ENCODE measurements around the gene LHFPL5. TPM values are rescaled to one million over a fixed set of nuclear protein-coding genes. Genes with fewer than 3 reads are reported as not detected.
A peak's percentile ranks its signal among the peaks of the same experiment; 100 is the strongest.

LHFPL5 gene
- total and polyA plus RNA-seq, 4 donors: not detected

GRCh38 chr6:35786810-35787209 is 18.3 kb upstream of the LHFPL5 start:
- H3K4me1 ChIP-seq (ENCODE audit: control insufficient read depth in 1 of 2, insufficient read depth in 2 of 2, low read length in 2 of 2): no peaks in the 10 kb centered on the region
- no peak for ATAC-seq (ENCODE audit: low FRiP score)
- intact Hi-C loops (cut with DNase I): no loop called here
- H3K9me3 ChIP-seq (ENCODE audit: control insufficient read depth, low read length): no peaks in the 10 kb centered on the region
- WGBS, 2 donors: 27 to 39% methylated on average over 25 of the region's 25 CpGs
- H3K36me3 ChIP-seq (ENCODE audit: control insufficient read depth in 1 of 2, insufficient read depth in 2 of 2, low read length in 1 of 2): no peaks in the 10 kb centered on the region
- no peaks in the 10 kb centered on the region for H3K27me3 ChIP-seq (ENCODE audit: control insufficient read depth in 1 of 2, insufficient read depth in 2 of 2, low read length in 1 of 2)
- no peak overlapping the region for H3K4me3 ChIP-seq (ENCODE audit: low read length in 2 of 2)
- H3K27ac ChIP-seq (ENCODE audit: low read depth in 1 of 2, low read length in 2 of 2): no peak overlapping the region
- peak; percentile 44 to 80 for DNase-seq

GRCh38 chr6:35787266-35788218 is 17.6 kb upstream of the LHFPL5 start:
- 80 to 85% methylated on average over 13 of the region's 13 CpGs for WGBS, 2 donors
- Histone ChIP-seq H3K9me3 (ENCODE audit: control insufficient read depth, low read length) (no peaks in the 10 kb centered on the region), H3K36me3 (ENCODE audit: control insufficient read depth in 1 of 2, insufficient read depth in 2 of 2, low read length in 1 of 2) (no peaks in the 10 kb centered on the region), H3K4me3 (ENCODE audit: low read length in 2 of 2) (no peak overlapping the region), H3K27ac (ENCODE audit: low read depth in 1 of 2, low read length in 2 of 2) (no peak overlapping the region), H3K4me1 (ENCODE audit: control insufficient read depth in 1 of 2, insufficient read depth in 2 of 2, low read length in 2 of 2) (no peaks in the 10 kb centered on the region), H3K27me3 (ENCODE audit: control insufficient read depth in 1 of 2, insufficient read depth in 2 of 2, low read length in 1 of 2) (no peaks in the 10 kb centered on the region)
- peak; percentile 38 for ATAC-seq (ENCODE audit: low FRiP score)
- DNase-seq: no peak
- intact Hi-C loops (cut with DNase I): no loop called here

GRCh38 chr6:35788423-35788982 is 16.6 kb upstream of the LHFPL5 start:
- ATAC-seq (ENCODE audit: low FRiP score): no peak
- intact Hi-C loops (cut with DNase I): no loop called here
- DNase-seq: no peak
- Histone ChIP-seq H3K27ac (ENCODE audit: low read depth in 1 of 2, low read length in 2 of 2) (no peak overlapping the region), H3K27me3 (ENCODE audit: control insufficient read depth in 1 of 2, insufficient read depth in 2 of 2, low read length in 1 of 2) (no peaks in the 10 kb centered on the region), H3K4me3 (ENCODE audit: low read length in 2 of 2) (no peak overlapping the region), H3K4me1 (ENCODE audit: control insufficient read depth in 1 of 2, insufficient read depth in 2 of 2, low read length in 2 of 2) (no peaks in the 10 kb centered on the region), H3K36me3 (ENCODE audit: control insufficient read depth in 1 of 2, insufficient read depth in 2 of 2, low read length in 1 of 2) (no peaks in the 10 kb centered on the region), H3K9me3 (ENCODE audit: control insufficient read depth, low read length) (no peaks in the 10 kb centered on the region)
- 67 to 68% methylated on average over 4 of the region's 4 CpGs for WGBS, 2 donors

- no peak for ATAC-seq (ENCODE audit: low FRiP score)
- no peaks in the 10 kb centered on the region for H3K27me3 ChIP-seq (ENCODE audit: control insufficient read depth in 1 of 2, insufficient read depth in 2 of 2, low read length in 1 of 2)
- 75 to 88% methylated on average over 5 of the region's 5 CpGs for WGBS, 2 donors
- H3K4me1 ChIP-seq (ENCODE audit: control insufficient read depth in 1 of 2, insufficient read depth in 2 of 2, low read length in 2 of 2): no peaks in the 10 kb centered on the region
- intact Hi-C loops (cut with DNase I): no loop called here
- H3K4me3 ChIP-seq (ENCODE audit: low read length in 2 of 2): no peak overlapping the region
- H3K27ac ChIP-seq (ENCODE audit: low read depth in 1 of 2, low read length in 2 of 2): no peak overlapping the region
- no peaks in the 10 kb centered on the region for H3K9me3 ChIP-seq (ENCODE audit: control insufficient read depth, low read length)
- peak in 1 of 2 donors; percentile 23 for DNase-seq
- H3K36me3 ChIP-seq (ENCODE audit: control insufficient read depth in 1 of 2, insufficient read depth in 2 of 2, low read length in 1 of 2): no peaks in the 10 kb centered on the region
Measured at GRCh38 chr6:35790683-35791082, 14.5 kb upstream of the LHFPL5 start.

GRCh38 chr6:35794536-35795452 is 10.4 kb upstream of the LHFPL5 start:
- Histone ChIP-seq H3K27ac (ENCODE audit: low read depth in 1 of 2, low read length in 2 of 2) (no peak overlapping the region), H3K36me3 (ENCODE audit: control insufficient read depth in 1 of 2, insufficient read depth in 2 of 2, low read length in 1 of 2) (no peaks in the 10 kb centered on the region), H3K4me3 (ENCODE audit: low read length in 2 of 2) (no peak overlapping the region), H3K4me1 (ENCODE audit: control insufficient read depth in 1 of 2, insufficient read depth in 2 of 2, low read length in 2 of 2) (no peaks in the 10 kb centered on the region), H3K27me3 (ENCODE audit: control insufficient read depth in 1 of 2, insufficient read depth in 2 of 2, low read length in 1 of 2) (no peaks in the 10 kb centered on the region), H3K9me3 (ENCODE audit: control insufficient read depth, low read length) (no peaks in the 10 kb centered on the region)
- ATAC-seq (ENCODE audit: low FRiP score) (no peak), DNase-seq (no peak)
- WGBS, 2 donors: 92 to 93% methylated on average over 17 of the region's 17 CpGs
- intact Hi-C loops (cut with DNase I): no loop called here

GRCh38 chr6:35795453-35796071 is 9.6 kb upstream of the LHFPL5 start:
- ATAC-seq (ENCODE audit: low FRiP score) (no peak), DNase-seq (no peak)
- intact Hi-C loops (cut with DNase I): no loop called here
- Histone ChIP-seq H3K27ac (ENCODE audit: low read depth in 1 of 2, low read length in 2 of 2) (no peak overlapping the region), H3K4me1 (ENCODE audit: control insufficient read depth in 1 of 2, insufficient read depth in 2 of 2, low read length in 2 of 2) (no peaks in the 10 kb centered on the region), H3K4me3 (ENCODE audit: low read length in 2 of 2) (no peak overlapping the region), H3K36me3 (ENCODE audit: control insufficient read depth in 1 of 2, insufficient read depth in 2 of 2, low read length in 1 of 2) (no peaks in the 10 kb centered on the region), H3K27me3 (ENCODE audit: control insufficient read depth in 1 of 2, insufficient read depth in 2 of 2, low read length in 1 of 2) (no peaks in the 10 kb centered on the region), H3K9me3 (ENCODE audit: control insufficient read depth, low read length) (no peaks in the 10 kb centered on the region)
- WGBS, 2 donors: 89 to 91% methylated on average over 11 of the region's 11 CpGs

GRCh38 chr6:35796236-35796635 is 8.9 kb upstream of the LHFPL5 start:
- intact Hi-C loops (cut with DNase I): no loop called here
- Histone ChIP-seq H3K36me3 (ENCODE audit: control insufficient read depth in 1 of 2, insufficient read depth in 2 of 2, low read length in 1 of 2) (no peaks in the 10 kb centered on the region), H3K4me1 (ENCODE audit: control insufficient read depth in 1 of 2, insufficient read depth in 2 of 2, low read length in 2 of 2) (no peaks in the 10 kb centered on the region), H3K27me3 (ENCODE audit: control insufficient read depth in 1 of 2, insufficient read depth in 2 of 2, low read length in 1 of 2) (no peaks in the 10 kb centered on the region), H3K4me3 (ENCODE audit: low read length in 2 of 2) (no peak overlapping the region), H3K27ac (ENCODE audit: low read depth in 1 of 2, low read length in 2 of 2) (no peak overlapping the region), H3K9me3 (ENCODE audit: control insufficient read depth, low read length) (no peaks in the 10 kb centered on the region)
- WGBS, 2 donors: 82 to 84% methylated on average over 4 of the region's 4 CpGs
- no peak for ATAC-seq (ENCODE audit: low FRiP score)
- DNase-seq: no peak

- intact Hi-C loops (cut with DNase I): no loop called here
- no peaks in the 10 kb centered on the region for H3K4me1 ChIP-seq (ENCODE audit: control insufficient read depth in 1 of 2, insufficient read depth in 2 of 2, low read length in 2 of 2)
- 69 to 73% methylated on average over 8 of the region's 8 CpGs for WGBS, 2 donors
- H3K36me3 ChIP-seq (ENCODE audit: control insufficient read depth in 1 of 2, insufficient read depth in 2 of 2, low read length in 1 of 2): no peaks in the 10 kb centered on the region
- H3K27ac ChIP-seq (ENCODE audit: low read depth in 1 of 2, low read length in 2 of 2): no peak overlapping the region
- DNase-seq: no peak
- ATAC-seq (ENCODE audit: low FRiP score): peak; percentile 35
- H3K9me3 ChIP-seq (ENCODE audit: control insufficient read depth, low read length): no peaks in the 10 kb centered on the region
- no peaks in the 10 kb centered on the region for H3K27me3 ChIP-seq (ENCODE audit: control insufficient read depth in 1 of 2, insufficient read depth in 2 of 2, low read length in 1 of 2)
- H3K4me3 ChIP-seq (ENCODE audit: low read length in 2 of 2): no peak overlapping the region
Measured at GRCh38 chr6:35797837-35798526, 7.2 kb upstream of the LHFPL5 start.
